CD4-positive, alpha-beta T cell (primary cell): ENCODE measurements around the gene LSM3. TPM values are rescaled to one million over a fixed set of nuclear protein-coding genes. Genes with fewer than 3 reads are reported as not detected.

Experiments
- ATAC-seq: fragments of 200-7000 bp; cut with Tn5 transposase; one replicate; pipeline ENCODE4 v1.10.0; 2022; ENCODE audit warnings: mild to moderate bottlenecking; ENCODE audit not compliant: poor library complexity
- CTCF ChIA-PET: fragments of 350-600 bp; sonication (Branson Sonifier 250); formaldehyde crosslinking; loops from one replicate; lab custom pipeline; 2021; ENCODE audit warnings: antibody characterized with exemption, inconsistent platforms; lab: Charles Lee
- POLR2A ChIA-PET: fragments of 350-600 bp; sonication (Branson Sonifier 250); formaldehyde crosslinking; loops from one replicate; lab custom pipeline; 2021; ENCODE audit warnings: antibody characterized with exemption, inconsistent platforms; lab: Charles Lee
- DNase-seq, 14 experiments: peaks; one replicate each; pipeline ENCODE4 v3.0.0-alpha.2; 2013 to 2020; ENCODE audit warnings: mixed read lengths in 2 of 14
- H3K27ac ChIP-seq, 2 donors: one replicate each; pipeline versions ENCODE4 v1.5.1 to v1.7.0; 2013; ENCODE audit warnings: low read length in 2 of 2, low read depth in 1 of 2, mild to moderate bottlenecking in 1 of 2
- H3K27me3 ChIP-seq, 2 experiments: 1 replicate in 1 of 2; 2 replicates in 1 of 2; pipeline versions ENCODE4 v1.6.1 to v1.7.0; 2013; ENCODE audit warnings: low read length in 2 of 2, control low read depth in 1 of 2, mild to moderate bottlenecking in 1 of 2, moderate library complexity in 1 of 2; ENCODE audit not compliant: insufficient read depth in 2 of 2, control insufficient read depth in 1 of 2
- H3K36me3 ChIP-seq: one replicate; pipeline ENCODE4 v1.6.1; 2013; ENCODE audit warnings: low read length, control low read depth; ENCODE audit not compliant: insufficient read depth
- H3K4me1 ChIP-seq: one replicate; pipeline ENCODE4 v1.6.1; 2013; ENCODE audit warnings: low read length, control low read depth; ENCODE audit not compliant: insufficient read depth
- H3K4me3 ChIP-seq: one replicate; pipeline ENCODE4 v1.5.1; 2013; ENCODE audit warnings: mild to moderate bottlenecking, low read length, moderate library complexity
- H3K9me3 ChIP-seq, 2 experiments: 1 replicate in 1 of 2; 2 replicates in 1 of 2; pipeline versions ENCODE4 v1.6.1 to v1.7.0; 2013; ENCODE audit warnings: low read length in 2 of 2, mild to moderate bottlenecking in 2 of 2, control low read depth in 1 of 2, moderate library complexity in 1 of 2; ENCODE audit not compliant: control insufficient read depth in 1 of 2, insufficient read depth in 1 of 2
- H3K27ac Mint-ChIP-seq: one replicate; pipeline ENCODE4 v1.8.0; 2020; ENCODE audit warnings: mixed read lengths
- H3K27me3 Mint-ChIP-seq: one replicate; pipeline ENCODE4 v1.8.0; 2021; ENCODE audit warnings: mixed read lengths
- H3K36me3 Mint-ChIP-seq: one replicate; pipeline ENCODE4 v1.8.0; 2021; ENCODE audit warnings: low read depth, mixed read lengths
- H3K4me1 Mint-ChIP-seq: one replicate; pipeline ENCODE4 v1.8.0; 2021; ENCODE audit warnings: low read depth, mixed read lengths
- H3K4me3 Mint-ChIP-seq: one replicate; pipeline ENCODE4 v1.8.0; 2020; ENCODE audit warnings: mild to moderate bottlenecking, mixed read lengths
- H3K9me3 Mint-ChIP-seq: one replicate; pipeline ENCODE4 v1.8.0; 2020; ENCODE audit warnings: mixed read lengths
- intact Hi-C, 2 experiments: fragments of 100-400 bp; cut with DNase I in 1 of 2; cut with micrococcal nuclease in 1 of 2; formaldehyde crosslinking; loops; one replicate each; pipeline versions ENCODE4 v1.15.1 to v1.9.0; 2023 to 2025; cut with DNase I, micrococcal nuclease
- total RNA-seq, 174 experiments: library from RNA in 2 of 174; stranded (reverse) in 2 of 174; gene quantifications; one replicate each; pipeline ENCODE4 v1.2.3 and lab custom pipeline; 2021 to 2026
- TF ChIP-seq, protein P1 (sequence below): fragments of 200-600 bp; IDR thresholded peaks from one replicate; pipeline ENCODE4 v1.8.0; 2022; ENCODE audit warnings: antibody characterized with exemption, mild to moderate bottlenecking

The LSM3 gene
- total RNA-seq, 2 experiments from 2014 or later, result 6.5 to 6.9 TPM

DNA sequence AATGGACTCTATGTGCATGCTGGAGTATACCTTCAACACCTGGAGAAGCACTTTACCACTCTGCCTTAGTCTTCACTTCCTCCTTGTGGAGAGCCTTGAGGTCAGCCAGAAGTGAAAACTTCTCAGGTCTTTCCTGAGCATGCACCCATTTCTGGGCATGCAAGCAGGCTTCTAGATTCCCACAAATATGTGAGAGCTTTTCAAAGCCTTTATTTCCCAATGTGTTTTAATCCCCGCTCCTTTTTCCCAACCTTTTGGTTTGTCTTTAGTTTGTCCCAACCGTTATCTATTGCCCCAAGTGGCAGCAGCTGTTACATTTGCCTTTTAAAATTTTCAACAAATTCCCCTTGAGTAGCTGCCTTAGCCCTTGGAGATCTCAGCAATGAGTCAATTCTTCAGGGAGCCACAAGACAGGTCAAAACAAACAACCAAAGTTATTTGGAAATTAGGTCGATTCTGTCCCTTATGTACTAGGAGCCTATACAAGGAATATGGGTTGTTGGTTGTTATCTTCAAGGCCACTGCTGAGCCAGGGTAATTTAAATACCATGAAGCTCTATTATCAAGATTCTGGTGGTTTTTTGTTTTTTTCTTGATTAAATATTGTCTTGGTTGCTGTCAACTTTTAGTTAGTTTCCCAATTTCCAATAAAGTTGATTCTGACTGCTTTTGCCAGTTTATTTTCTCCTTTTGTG, 44.4 kb downstream of the LSM3 start:
- H3K4me3 ChIP-seq, result no peak overlapping the region
- H3K27ac ChIP-seq, result no peak overlapping the region
- H3K9me3 Mint-ChIP-seq, result peaks cover 11% of the 10 kb centered on the region
- ChIA-PET CTCF (no interaction called here), POLR2A (no interaction called here)
- no peak overlapping the region for H3K27ac Mint-ChIP-seq
- peaks cover 4 to 16% of the 10 kb centered on the region in 2 experiments for H3K27me3 ChIP-seq
- TF ChIP-seq, protein P1, sequence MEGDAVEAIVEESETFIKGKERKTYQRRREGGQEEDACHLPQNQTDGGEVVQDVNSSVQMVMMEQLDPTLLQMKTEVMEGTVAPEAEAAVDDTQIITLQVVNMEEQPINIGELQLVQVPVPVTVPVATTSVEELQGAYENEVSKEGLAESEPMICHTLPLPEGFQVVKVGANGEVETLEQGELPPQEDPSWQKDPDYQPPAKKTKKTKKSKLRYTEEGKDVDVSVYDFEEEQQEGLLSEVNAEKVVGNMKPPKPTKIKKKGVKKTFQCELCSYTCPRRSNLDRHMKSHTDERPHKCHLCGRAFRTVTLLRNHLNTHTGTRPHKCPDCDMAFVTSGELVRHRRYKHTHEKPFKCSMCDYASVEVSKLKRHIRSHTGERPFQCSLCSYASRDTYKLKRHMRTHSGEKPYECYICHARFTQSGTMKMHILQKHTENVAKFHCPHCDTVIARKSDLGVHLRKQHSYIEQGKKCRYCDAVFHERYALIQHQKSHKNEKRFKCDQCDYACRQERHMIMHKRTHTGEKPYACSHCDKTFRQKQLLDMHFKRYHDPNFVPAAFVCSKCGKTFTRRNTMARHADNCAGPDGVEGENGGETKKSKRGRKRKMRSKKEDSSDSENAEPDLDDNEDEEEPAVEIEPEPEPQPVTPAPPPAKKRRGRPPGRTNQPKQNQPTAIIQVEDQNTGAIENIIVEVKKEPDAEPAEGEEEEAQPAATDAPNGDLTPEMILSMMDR, result no peak
- peaks cover 4% of the 10 kb centered on the region for H3K36me3 Mint-ChIP-seq
- no peak for DNase-seq
- H3K4me3 Mint-ChIP-seq, result no peak overlapping the region
- H3K4me1 Mint-ChIP-seq, result no peaks in the 10 kb centered on the region
- peaks cover 0 to 9% of the 10 kb centered on the region in 2 experiments for H3K9me3 ChIP-seq
- intact Hi-C loops, result no loop called here
- H3K4me1 ChIP-seq, result no peaks in the 10 kb centered on the region
- peaks cover 39% of the 10 kb centered on the region for H3K27me3 Mint-ChIP-seq
- no peaks in the 10 kb centered on the region for H3K36me3 ChIP-seq
- no peak for ATAC-seq

DNA sequence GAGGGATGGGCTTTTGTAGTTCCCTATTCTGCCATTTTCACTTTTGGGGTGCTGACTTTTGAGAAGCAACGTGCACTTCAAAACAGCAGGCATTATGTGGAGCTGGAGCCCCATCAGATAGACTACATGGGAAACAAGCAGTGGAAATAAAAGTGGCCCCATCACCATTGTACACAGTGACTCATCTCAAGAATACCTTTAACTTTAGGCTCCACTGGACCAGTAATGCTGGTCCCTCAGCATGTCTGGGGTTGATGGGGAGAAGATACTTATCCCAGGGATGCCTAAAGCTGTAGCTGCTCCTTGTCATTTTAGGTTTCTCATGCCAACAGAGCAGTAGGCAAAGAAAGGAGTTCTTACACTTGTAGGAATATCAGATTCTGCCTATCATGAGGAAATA, 45.0 kb downstream of the LSM3 start:
- POLR2A ChIA-PET, result no interaction called here
- Histone ChIP-seq H3K4me3 (no peak overlapping the region), H3K27ac (no peak overlapping the region), H3K4me1 (no peaks in the 10 kb centered on the region), H3K27me3 (peaks cover 4 to 16% of the 10 kb centered on the region in 2 experiments), H3K36me3 (no peaks in the 10 kb centered on the region), H3K9me3 (peaks cover 0 to 9% of the 10 kb centered on the region in 2 experiments)
- H3K27me3 Mint-ChIP-seq, result peaks cover 39% of the 10 kb centered on the region
- intact Hi-C loops, result no loop called here
- CTCF ChIA-PET, result no interaction called here
- H3K4me3 Mint-ChIP-seq, result no peak overlapping the region
- H3K9me3 Mint-ChIP-seq, result peaks cover 11% of the 10 kb centered on the region
- DNase-seq, result no peak
- TF ChIP-seq, protein P1, result no peak
- H3K27ac Mint-ChIP-seq, result no peak overlapping the region
- H3K36me3 Mint-ChIP-seq, result peaks cover 4% of the 10 kb centered on the region
- no peaks in the 10 kb centered on the region for H3K4me1 Mint-ChIP-seq
- ATAC-seq, result no peak

DNA sequence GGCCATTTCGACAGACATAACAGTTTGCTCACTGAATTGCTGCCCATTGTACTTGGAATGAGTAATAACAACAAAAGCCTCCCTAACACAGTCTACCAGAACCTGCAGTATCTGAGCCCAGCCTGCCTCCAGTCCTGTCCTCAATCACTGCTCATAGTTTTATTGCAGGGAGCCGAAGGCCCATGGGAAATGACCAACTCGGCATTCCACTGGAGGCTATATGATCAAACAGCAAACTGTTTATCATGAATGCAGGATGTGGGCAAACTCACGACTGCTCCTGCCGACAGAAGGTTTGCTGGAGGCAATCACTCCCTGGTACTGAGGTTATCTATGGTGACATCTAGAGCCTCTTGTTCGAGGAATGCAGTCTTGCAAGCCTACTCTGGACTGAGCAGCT, 46.3 kb downstream of the LSM3 start:
- DNase-seq, result no peak
- peaks cover 39% of the 10 kb centered on the region for H3K27me3 Mint-ChIP-seq
- no peaks in the 10 kb centered on the region for H3K4me1 Mint-ChIP-seq
- no peaks in the 10 kb centered on the region for H3K4me1 ChIP-seq
- H3K9me3 Mint-ChIP-seq, result peaks cover 9% of the 10 kb centered on the region
- no peak overlapping the region for H3K27ac Mint-ChIP-seq
- peaks cover 0 to 9% of the 10 kb centered on the region in 2 experiments for H3K9me3 ChIP-seq
- TF ChIP-seq, protein P1, result no peak
- peaks cover 4 to 16% of the 10 kb centered on the region in 2 experiments for H3K27me3 ChIP-seq
- ChIA-PET CTCF (no interaction called here), POLR2A (no interaction called here)
- H3K36me3 ChIP-seq, result no peaks in the 10 kb centered on the region
- no peak for ATAC-seq
- H3K36me3 Mint-ChIP-seq, result peaks cover 4% of the 10 kb centered on the region
- H3K4me3 Mint-ChIP-seq, result no peak overlapping the region
- intact Hi-C loops, result no loop called here
- no peak overlapping the region for H3K4me3 ChIP-seq
- H3K27ac ChIP-seq, result no peak overlapping the region
